SHP77 (cell line): Measurements from ENCODE around the gene HMBS.
"Not testable (repeated sequence)": the region's sequence is repeated elsewhere in the genome, so short reads cannot be mapped to it uniquely, and the experiment has no call there.

ENCODE experiments used
- DNase-seq, 2 experiments: peaks; one replicate each; lab custom pipeline; 2025; lab: John Stamatoyannopoulos, UW

The HMBS gene

GRCh38 chr11:119118946-119119345 is 34.3 kb downstream of the HMBS start:
- no peak for DNase-seq

DNA sequence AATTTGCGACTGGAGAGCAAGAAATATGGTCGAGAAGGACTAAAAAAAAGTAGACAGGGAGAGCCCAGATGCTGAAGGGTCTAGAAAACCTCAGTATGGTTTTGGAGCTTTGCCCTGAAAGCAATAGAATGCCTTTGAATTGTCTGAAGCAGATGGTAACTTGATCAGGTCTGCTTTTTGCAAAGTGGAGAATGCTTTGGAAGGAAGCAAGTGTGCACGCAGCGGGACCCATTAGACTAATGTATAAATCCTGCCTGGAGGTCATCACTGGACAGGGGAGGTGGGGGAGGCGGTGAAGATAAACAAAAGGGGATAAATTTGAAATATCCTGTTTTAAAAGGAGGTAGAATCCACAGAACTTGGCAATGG is 35.9 kb downstream of the HMBS start:
- peak in 1 of 2 experiments; percentile 21 for DNase-seq

DNA sequence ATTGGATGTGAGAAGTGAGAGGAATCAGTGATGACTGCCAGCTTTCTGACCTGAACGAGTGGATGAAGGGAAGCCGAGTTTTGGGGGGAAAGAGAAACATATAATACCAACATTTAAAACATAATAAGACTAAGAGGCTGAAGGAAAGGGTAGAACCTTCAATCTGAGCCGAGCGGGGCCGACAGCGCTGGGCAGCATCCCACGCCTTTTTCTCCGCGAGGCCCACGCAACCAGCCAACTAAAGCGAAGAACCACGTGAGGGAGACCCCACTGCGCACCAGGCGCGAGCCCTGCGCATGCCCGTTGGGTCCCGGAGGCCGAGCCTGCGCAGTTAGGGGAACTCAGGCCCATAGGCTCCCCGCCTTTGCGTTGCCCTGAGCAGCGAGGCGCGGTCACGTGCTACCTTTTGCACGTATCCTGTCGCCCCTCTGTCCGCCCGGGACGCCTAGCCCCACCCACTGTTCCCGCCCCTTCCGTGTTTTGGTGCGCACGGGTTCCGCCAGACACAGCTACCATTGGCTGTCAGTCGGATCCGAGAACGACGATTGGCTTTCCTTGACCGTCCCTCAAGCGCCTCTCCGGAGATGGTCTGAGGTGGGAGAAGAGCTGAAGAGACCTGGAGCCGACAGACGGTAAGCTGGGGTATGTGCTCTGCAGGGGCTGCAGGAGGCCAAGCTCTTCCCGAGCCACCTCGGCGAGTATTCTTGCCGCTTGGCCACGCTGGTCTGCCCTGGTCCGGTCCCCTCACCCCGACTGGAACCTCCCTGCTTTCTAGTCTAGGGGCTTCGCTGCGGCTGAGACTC is 36.5 kb downstream of the HMBS start, which contains the start of gene HINFP:
HINFP (plus strand) TSS at position 573 of the 803 bp plus-strand sequence. CDS start 5,365 bp downstream, outside the sequence.
- peak; percentile 98 for DNase-seq

DNA sequence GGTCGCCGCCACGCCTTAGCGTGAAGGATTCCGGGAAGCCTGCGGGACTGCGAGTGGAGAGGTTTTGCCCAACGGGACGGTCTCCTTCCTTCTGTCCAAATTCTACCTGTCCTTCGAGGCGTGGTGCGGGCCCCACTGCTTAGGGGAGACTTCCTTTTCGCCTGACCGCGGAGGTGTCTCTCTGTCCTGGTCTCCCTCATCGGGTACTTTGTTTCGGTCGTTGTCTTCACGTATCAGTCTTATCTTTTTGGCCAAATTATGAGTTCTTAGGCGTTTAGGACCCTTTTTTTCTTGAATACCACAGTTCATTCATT is 37.1 kb downstream of the HMBS start:
- DNase-seq: no peak

- no peak for DNase-seq
Observed at GRCh38 chr11:119125821-119126220, 41.1 kb downstream of the HMBS start.

GRCh38 chr11:119126675-119127268 is 42.1 kb downstream of the HMBS start:
- no peak for DNase-seq

DNA sequence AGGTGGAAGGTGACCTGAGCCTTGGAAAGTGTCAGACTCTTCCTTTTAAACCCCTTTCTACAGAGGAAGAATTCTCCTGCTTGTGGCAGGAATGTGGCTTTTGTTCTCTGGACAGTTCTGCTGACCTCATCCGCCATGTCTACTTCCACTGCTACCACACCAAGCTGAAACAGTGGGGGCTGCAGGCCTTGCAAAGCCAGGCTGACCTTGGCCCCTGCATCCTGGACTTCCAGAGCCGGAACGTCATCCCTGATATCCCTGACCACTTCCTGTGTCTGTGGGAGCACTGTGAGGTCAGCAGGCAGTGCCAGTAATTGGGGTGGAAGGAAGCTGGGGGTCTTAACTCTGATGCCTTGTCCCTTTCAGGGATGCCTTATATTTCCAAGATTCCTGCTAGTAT is 46.0 kb downstream of the HMBS start:
- DNase-seq: no peak

DNA sequence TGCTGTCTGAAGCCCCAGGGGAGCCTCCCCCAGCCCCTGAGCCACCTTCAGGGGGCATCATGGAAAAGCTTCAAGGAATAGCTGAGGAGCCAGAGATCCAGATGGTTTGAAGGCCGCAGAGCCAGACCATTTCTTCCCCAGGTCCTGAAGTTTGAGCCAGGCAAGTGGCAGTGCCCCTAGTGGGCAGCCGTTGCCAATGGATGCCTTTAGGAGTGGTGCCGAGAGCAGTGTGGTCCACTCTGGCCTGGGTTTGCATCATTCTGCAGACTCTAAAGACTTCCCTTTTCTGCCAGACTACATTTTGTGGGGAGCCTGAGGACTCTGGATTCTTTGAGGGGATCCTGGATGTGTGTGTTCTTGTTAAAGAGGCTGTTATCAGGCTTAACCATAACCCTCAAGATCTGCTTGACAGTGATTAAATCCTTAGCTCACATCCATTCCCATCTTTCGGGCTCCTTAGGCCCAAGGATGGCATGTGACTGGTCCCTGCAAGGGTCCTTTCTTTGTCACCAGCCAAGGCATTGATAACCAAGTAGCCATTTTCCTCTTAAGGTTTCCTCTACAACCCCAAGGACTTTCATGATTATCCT is 49.8 kb downstream of the HMBS start:
- no peak for DNase-seq

- DNase-seq: not testable (repeated sequence)
Observed at GRCh38 chr11:119139276-119139675, 54.6 kb downstream of the HMBS start.
